Measurements from ENCODE around the gene QPRT. TPM values are rescaled to one million over a fixed set of nuclear protein-coding genes. Genes with fewer than 3 reads are reported as not detected.
A peak's percentile ranks its signal among the peaks of the same experiment; 100 is the strongest.

QPRT gene
- total and polyA plus RNA-seq, 2 of the 13 experiments (the other 11 are each of a cell fraction or from before 2014, with no cell fraction given), result 130 to 218 TPM

DNA sequence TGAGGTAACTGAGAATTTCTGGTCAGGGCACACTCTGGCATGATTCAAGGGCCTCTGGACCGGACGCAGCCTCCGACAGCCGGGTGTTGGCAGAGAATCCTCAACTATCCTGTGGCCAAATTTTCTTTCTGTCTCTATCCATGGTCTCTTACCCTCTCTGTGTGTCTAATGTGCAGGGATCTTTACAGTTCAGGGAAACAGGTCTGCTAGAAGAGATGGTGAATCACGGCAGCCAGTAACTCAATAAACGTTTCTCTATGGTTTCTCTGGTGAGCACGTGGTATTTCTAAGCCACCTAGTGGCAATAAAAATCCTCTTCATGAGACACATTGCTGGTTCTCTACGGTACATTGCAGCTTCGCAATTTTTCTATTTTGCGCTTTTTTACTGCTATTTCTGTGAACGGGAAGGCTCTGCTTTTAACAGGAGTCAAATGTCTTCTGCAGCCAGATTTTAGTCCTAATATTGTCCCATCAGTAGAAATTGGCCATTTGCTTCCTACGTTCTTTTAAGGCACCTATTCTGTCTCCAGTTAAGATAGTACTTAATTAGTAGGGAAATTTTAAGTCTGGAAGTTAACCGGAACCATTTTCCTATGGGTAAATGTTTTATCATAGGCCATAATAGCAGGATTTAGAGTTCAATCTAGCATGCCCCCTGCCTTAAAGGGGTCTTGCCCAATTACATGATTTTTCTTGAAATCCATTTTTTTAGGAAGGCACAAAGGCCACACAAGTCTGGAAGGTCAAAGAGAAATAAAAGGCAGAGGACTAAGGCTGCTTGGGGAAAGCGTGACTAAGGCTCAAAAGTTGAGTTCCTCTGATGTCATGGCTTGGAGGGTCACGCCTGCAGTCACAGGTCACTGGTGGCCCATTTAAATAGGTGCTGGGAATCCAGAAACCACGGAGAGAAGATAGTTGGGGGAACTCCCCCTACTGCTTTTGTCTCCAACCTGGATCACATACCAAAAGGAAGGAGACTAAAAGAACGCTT is 31.5 kb downstream of the QPRT start (continued):
- TF ChIP-seq ZNF101 (CRISPR knock-in tag; IDR thresholded peaks at IDR 0.05; ENCODE audit: borderline replicate concordance, low read depth) (no peak), STAG1 (CRISPR knock-in tag; IDR thresholded peaks at IDR 0.05) (peak; percentile 61), ZNF124 (CRISPR knock-in tag; IDR thresholded peaks at IDR 0.05) (no peak), NFIC (IDR thresholded peaks at IDR 0.05; ENCODE audit: low read length) (no peak), ZBTB1 (CRISPR knock-in tag; IDR thresholded peaks at IDR 0.05; ENCODE audit: borderline replicate concordance) (no peak), FIP1L1 (IDR thresholded peaks at IDR 0.05; ENCODE audit: borderline replicate concordance, insufficient read depth, low read depth, low read length) (no peak), MAFF (IDR thresholded peaks at IDR 0.05; ENCODE audit: low read depth, low read length) (no peak), ZNF430 (CRISPR knock-in tag; IDR thresholded peaks at IDR 0.05) (no peak), HOXA7 (CRISPR knock-in tag; IDR thresholded peaks at IDR 0.05) (no peak), U2AF1 (optimal IDR thresholded peaks at IDR 0.05; ENCODE audit: low read depth, low read length) (no peak), ZNF292 (CRISPR knock-in tag; IDR thresholded peaks at IDR 0.05; ENCODE audit: borderline replicate concordance, low read depth) (no peak), SMYD3 (CRISPR knock-in tag; IDR thresholded peaks at IDR 0.05) (no peak), GATAD2A (CRISPR knock-in tag; IDR thresholded peaks at IDR 0.05) (peak; percentile 50; the same call in 1 of the 2 replicates), ZNF354B (CRISPR knock-in tag; IDR thresholded peaks at IDR 0.05) (no peak), ZNF564 (CRISPR knock-in tag; IDR thresholded peaks at IDR 0.05) (no peak), PCBP2 (optimal IDR thresholded peaks at IDR 0.05; ENCODE audit: low read depth, low read length, poor library complexity, severe bottlenecking) (no peak), ZNF652 (CRISPR knock-in tag; IDR thresholded peaks at IDR 0.05; ENCODE audit: borderline replicate concordance, low read depth) (no peak), ZNF879 (CRISPR knock-in tag; IDR thresholded peaks at IDR 0.05) (no peak), RXRA (CRISPR knock-in tag; IDR thresholded peaks at IDR 0.05) (no peak), PHF5A (CRISPR knock-in tag; IDR thresholded peaks at IDR 0.05; ENCODE audit: low read depth, unreplicated experiment) (no peak)
- TF ChIP-seq, protein P1, sequence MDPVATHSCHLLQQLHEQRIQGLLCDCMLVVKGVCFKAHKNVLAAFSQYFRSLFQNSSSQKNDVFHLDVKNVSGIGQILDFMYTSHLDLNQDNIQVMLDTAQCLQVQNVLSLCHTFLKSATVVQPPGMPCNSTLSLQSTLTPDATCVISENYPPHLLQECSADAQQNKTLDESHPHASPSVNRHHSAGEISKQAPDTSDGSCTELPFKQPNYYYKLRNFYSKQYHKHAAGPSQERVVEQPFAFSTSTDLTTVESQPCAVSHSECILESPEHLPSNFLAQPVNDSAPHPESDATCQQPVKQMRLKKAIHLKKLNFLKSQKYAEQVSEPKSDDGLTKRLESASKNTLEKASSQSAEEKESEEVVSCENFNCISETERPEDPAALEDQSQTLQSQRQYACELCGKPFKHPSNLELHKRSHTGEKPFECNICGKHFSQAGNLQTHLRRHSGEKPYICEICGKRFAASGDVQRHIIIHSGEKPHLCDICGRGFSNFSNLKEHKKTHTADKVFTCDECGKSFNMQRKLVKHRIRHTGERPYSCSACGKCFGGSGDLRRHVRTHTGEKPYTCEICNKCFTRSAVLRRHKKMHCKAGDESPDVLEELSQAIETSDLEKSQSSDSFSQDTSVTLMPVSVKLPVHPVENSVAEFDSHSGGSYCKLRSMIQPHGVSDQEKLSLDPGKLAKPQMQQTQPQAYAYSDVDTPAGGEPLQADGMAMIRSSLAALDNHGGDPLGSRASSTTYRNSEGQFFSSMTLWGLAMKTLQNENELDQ (CRISPR knock-in tag; IDR thresholded peaks at IDR 0.05; ENCODE audit: borderline replicate concordance), result no peak
- TF ChIP-seq, protein P2, sequence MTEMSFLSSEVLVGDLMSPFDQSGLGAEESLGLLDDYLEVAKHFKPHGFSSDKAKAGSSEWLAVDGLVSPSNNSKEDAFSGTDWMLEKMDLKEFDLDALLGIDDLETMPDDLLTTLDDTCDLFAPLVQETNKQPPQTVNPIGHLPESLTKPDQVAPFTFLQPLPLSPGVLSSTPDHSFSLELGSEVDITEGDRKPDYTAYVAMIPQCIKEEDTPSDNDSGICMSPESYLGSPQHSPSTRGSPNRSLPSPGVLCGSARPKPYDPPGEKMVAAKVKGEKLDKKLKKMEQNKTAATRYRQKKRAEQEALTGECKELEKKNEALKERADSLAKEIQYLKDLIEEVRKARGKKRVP (CRISPR knock-in tag; IDR thresholded peaks at IDR 0.05), result no peak
- TF ChIP-seq, protein P3, sequence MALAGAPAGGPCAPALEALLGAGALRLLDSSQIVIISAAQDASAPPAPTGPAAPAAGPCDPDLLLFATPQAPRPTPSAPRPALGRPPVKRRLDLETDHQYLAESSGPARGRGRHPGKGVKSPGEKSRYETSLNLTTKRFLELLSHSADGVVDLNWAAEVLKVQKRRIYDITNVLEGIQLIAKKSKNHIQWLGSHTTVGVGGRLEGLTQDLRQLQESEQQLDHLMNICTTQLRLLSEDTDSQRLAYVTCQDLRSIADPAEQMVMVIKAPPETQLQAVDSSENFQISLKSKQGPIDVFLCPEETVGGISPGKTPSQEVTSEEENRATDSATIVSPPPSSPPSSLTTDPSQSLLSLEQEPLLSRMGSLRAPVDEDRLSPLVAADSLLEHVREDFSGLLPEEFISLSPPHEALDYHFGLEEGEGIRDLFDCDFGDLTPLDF (CRISPR knock-in tag; IDR thresholded peaks at IDR 0.05), result no peak
- TF ChIP-seq, protein P4, sequence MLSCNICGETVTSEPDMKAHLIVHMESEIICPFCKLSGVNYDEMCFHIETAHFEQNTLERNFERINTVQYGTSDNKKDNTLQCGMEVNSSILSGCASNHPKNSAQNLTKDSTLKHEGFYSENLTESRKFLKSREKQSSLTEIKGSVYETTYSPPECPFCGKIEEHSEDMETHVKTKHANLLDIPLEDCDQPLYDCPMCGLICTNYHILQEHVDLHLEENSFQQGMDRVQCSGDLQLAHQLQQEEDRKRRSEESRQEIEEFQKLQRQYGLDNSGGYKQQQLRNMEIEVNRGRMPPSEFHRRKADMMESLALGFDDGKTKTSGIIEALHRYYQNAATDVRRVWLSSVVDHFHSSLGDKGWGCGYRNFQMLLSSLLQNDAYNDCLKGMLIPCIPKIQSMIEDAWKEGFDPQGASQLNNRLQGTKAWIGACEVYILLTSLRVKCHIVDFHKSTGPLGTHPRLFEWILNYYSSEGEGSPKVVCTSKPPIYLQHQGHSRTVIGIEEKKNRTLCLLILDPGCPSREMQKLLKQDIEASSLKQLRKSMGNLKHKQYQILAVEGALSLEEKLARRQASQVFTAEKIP (CRISPR knock-in tag; IDR thresholded peaks at IDR 0.05; ENCODE audit: borderline replicate concordance), result no peak
